HepG2 (cell line): ENCODE measurements around the gene MFAP1. TPM values are rescaled to one million over a fixed set of nuclear protein-coding genes. Genes with fewer than 3 reads are reported as not detected.

ENCODE experiments used
- BCL6 ChIP-seq: IDR thresholded peaks from 2 replicates; pipeline ENCODE4 v1.6.1; 2016; ENCODE audit warnings: missing genetic modification reagents, missing compliant biosample characterization
- GATAD2A ChIP-seq: IDR thresholded peaks from 2 replicates; pipeline ENCODE4 v1.6.1; 2016
- HNF4G ChIP-seq, 2 experiments: sonication (generic) in 1 of 2; formaldehyde crosslinking in 1 of 2; IDR thresholded peaks; 2 replicates each; pipeline versions ENCODE4 v1.4.0 to v1.6.1; 2011 to 2020; ENCODE audit warnings: borderline replicate concordance in 2 of 2, low read depth in 2 of 2, mild to moderate bottlenecking in 2 of 2, low read length in 1 of 2, missing genetic modification reagents in 1 of 2, moderate library complexity in 1 of 2
- MTERF4 ChIP-seq: sonication (generic); formaldehyde crosslinking; IDR thresholded peaks from 2 replicates; pipeline ENCODE4 v1.8.0; 2023; ENCODE audit warnings: mild to moderate bottlenecking, missing genetic modification reagents
- MYPOP ChIP-seq: sonication (generic); formaldehyde crosslinking; IDR thresholded peaks from 2 replicates; pipeline ENCODE4 v1.8.1; 2023; ENCODE audit warnings: mild to moderate bottlenecking, moderate library complexity, missing genetic modification reagents
- PRDM10 ChIP-seq: sonication (generic); formaldehyde crosslinking; IDR thresholded peaks from 2 replicates; pipeline ENCODE4 v1.4.0; 2020; ENCODE audit warnings: low read depth, missing genetic modification reagents
- SIN3A ChIP-seq: IDR thresholded peaks from 2 replicates; pipeline ENCODE4 v1.6.1; 2011; ENCODE audit warnings: low read depth, mild to moderate bottlenecking, control low read depth, low read length, borderline replicate concordance
- TFDP1 ChIP-seq: IDR thresholded peaks from 2 replicates; pipeline ENCODE4 v1.6.1; 2016; ENCODE audit warnings: missing compliant biosample characterization, missing genetic modification reagents, borderline replicate concordance
- ZNF333 ChIP-seq: sonication (generic); formaldehyde crosslinking; IDR thresholded peaks from 2 replicates; pipeline ENCODE4 v1.4.0; 2020; ENCODE audit warnings: mild to moderate bottlenecking, missing genetic modification reagents, borderline replicate concordance
- ZNF407 ChIP-seq: sonication (generic); formaldehyde crosslinking; IDR thresholded peaks from one replicate; pipeline ENCODE4 v1.5.1; 2020; ENCODE audit warnings: mild to moderate bottlenecking, missing genetic modification reagents; ENCODE audit errors: not compliant biosample characterization
- ZNF724P ChIP-seq: sonication (generic); formaldehyde crosslinking; IDR thresholded peaks from 2 replicates; pipeline ENCODE4 v1.8.0; 2022; ENCODE audit warnings: missing genetic modification reagents, borderline replicate concordance
- ZSCAN21 ChIP-seq: sonication (generic); formaldehyde crosslinking; IDR thresholded peaks from 2 replicates; pipeline ENCODE4 v1.8.0; 2022; ENCODE audit warnings: mild to moderate bottlenecking, missing genetic modification reagents, moderate library complexity, borderline replicate concordance
- polyA plus RNA-seq, 8 experiments: library from polyadenylated mRNA; depleted of rRNA in 3 of 8; stranded (reverse) in 7 of 8; unstranded in 1 of 8; fragments of >200 nt; fragmentation: Illumina TruSeq in 4 of 8; extraction: Trizol in 4 of 8; gene quantifications; 2 replicates each; pipeline versions ENCODE4 v1.2.1 to v1.2.3, GENCODE V29; 2011 to 2016; ENCODE audit warnings: low read depth in 4 of 8, missing spikeins in 1 of 8, mixed read lengths in 1 of 8; ENCODE audit not compliant: insufficient read depth in 1 of 8
- total RNA-seq, 5 experiments: library from RNA; depleted of rRNA; stranded (reverse); fragments of >200 nt; fragmentation: Illumina TruSeq; extraction: Trizol; gene quantifications; 2 replicates each; pipeline ENCODE4 v1.2.3, GENCODE V29; 2016; ENCODE audit warnings: low read depth in 1 of 5

The MFAP1 gene
- total and polyA plus RNA-seq, 2 of the 13 experiments (the other 11 are each of a cell fraction or from before 2014, with no cell fraction given): 11.8 to 39.5 TPM

- TF ChIP-seq ZNF407 (CRISPR knock-in tag): peak; percentile 1
- peak; percentile 37; the same call in 1 of the 2 replicates for TF ChIP-seq GATAD2A (CRISPR knock-in tag)
- TF ChIP-seq SIN3A: peak; percentile 41; the same call in 1 of the 2 replicates
- TF ChIP-seq HNF4G (IDR thresholded peaks at IDR 0.05; ENCODE audit: borderline replicate concordance, low read depth, low read length): peak; percentile 13; the same call in 1 of the 2 replicates
- TF ChIP-seq HNF4G (CRISPR knock-in tag; IDR thresholded peaks at IDR 0.05; ENCODE audit: borderline replicate concordance, low read depth): no peak
- no peak for TF ChIP-seq ZNF724P (CRISPR knock-in tag)
- no peak for TF ChIP-seq MTERF4 (CRISPR knock-in tag)
- TF ChIP-seq TFDP1 (CRISPR knock-in tag): peak; percentile 63; the same call in 1 of the 2 replicates
- TF ChIP-seq BCL6: 0 out of 2 replicates have a peak, but pooled peaks have one; percentile 23
- 0 out of 2 replicates have a peak, but pooled peaks have one; percentile 48 for TF ChIP-seq ZNF333 (CRISPR knock-in tag)
- TF ChIP-seq PRDM10: peak; percentile 47; the same call in 1 of the 2 replicates
- TF ChIP-seq MYPOP (CRISPR knock-in tag): no peak
- TF ChIP-seq ZSCAN21: peak; percentile 60; the same call in 1 of the 2 replicates
These were observed 49.0 kb downstream of the MFAP1 start (continued) for GRCh38 chr15:43775411-43775965.
